ENCODE results near the gene ABCA4. TPM values are rescaled to one million over a fixed set of nuclear protein-coding genes. Genes with fewer than 3 reads are reported as not detected.
A peak's percentile ranks its signal among the peaks of the same experiment; 100 is the strongest.

The ABCA4 gene
- total RNA-seq, 1 donor from 2014 or later: 0.14 TPM

- no peak for TF ChIP-seq CTCF (conservative IDR thresholded peaks at IDR 0.05)
- no peaks in the 10 kb centered on the region for H3K27me3 Mint-ChIP-seq (ENCODE audit: low read depth)
- H3K4me3 Mint-ChIP-seq: no peak overlapping the region
- peaks cover 2% of the 10 kb centered on the region for H3K9me3 Mint-ChIP-seq
- H3K27ac Mint-ChIP-seq (ENCODE audit: unreplicated experiment): no peak overlapping the region
- no peaks in the 10 kb centered on the region for H3K36me3 Mint-ChIP-seq (ENCODE audit: low read depth)
- no peak for DNase-seq (ENCODE audit: low read depth, low spot score)
- H3K4me1 Mint-ChIP-seq: peaks cover 63% of the 10 kb centered on the region
Observed at GRCh38 chr1:94118013-94118412, 2.9 kb downstream of the ABCA4 start.

GRCh38 chr1:94117259-94117851 lies 3.6 kb downstream of the ABCA4 start:
- no peak for TF ChIP-seq CTCF (conservative IDR thresholded peaks at IDR 0.05)
- peaks cover 2% of the 10 kb centered on the region for H3K9me3 Mint-ChIP-seq
- peak overlapping the region; percentile 69 for H3K27ac Mint-ChIP-seq (ENCODE audit: unreplicated experiment)
- H3K4me3 Mint-ChIP-seq: no peak overlapping the region
- peaks cover 67% of the 10 kb centered on the region for H3K4me1 Mint-ChIP-seq
- no peak for DNase-seq (ENCODE audit: low read depth, low spot score)
- H3K27me3 Mint-ChIP-seq (ENCODE audit: low read depth): no peaks in the 10 kb centered on the region
- no peaks in the 10 kb centered on the region for H3K36me3 Mint-ChIP-seq (ENCODE audit: low read depth)

- DNase-seq (ENCODE audit: low read depth, low spot score): no peak
- peaks cover 2% of the 10 kb centered on the region for H3K9me3 Mint-ChIP-seq
- no peak overlapping the region for H3K27ac Mint-ChIP-seq (ENCODE audit: unreplicated experiment)
- H3K4me3 Mint-ChIP-seq: no peak overlapping the region
- no peaks in the 10 kb centered on the region for H3K36me3 Mint-ChIP-seq (ENCODE audit: low read depth)
- H3K4me1 Mint-ChIP-seq: peaks cover 63% of the 10 kb centered on the region
- TF ChIP-seq CTCF (conservative IDR thresholded peaks at IDR 0.05): no peak
- H3K27me3 Mint-ChIP-seq (ENCODE audit: low read depth): no peaks in the 10 kb centered on the region
Observed at GRCh38 chr1:94115900-94116436, 5.0 kb downstream of the ABCA4 start.

GRCh38 chr1:94115254-94115899 lies 5.6 kb downstream of the ABCA4 start:
- peak overlapping the region; percentile 13 for H3K27ac Mint-ChIP-seq (ENCODE audit: unreplicated experiment)
- no peaks in the 10 kb centered on the region for H3K36me3 Mint-ChIP-seq (ENCODE audit: low read depth)
- DNase-seq (ENCODE audit: low read depth, low spot score): no peak
- peaks cover 2% of the 10 kb centered on the region for H3K9me3 Mint-ChIP-seq
- H3K4me1 Mint-ChIP-seq: peaks cover 63% of the 10 kb centered on the region
- H3K27me3 Mint-ChIP-seq (ENCODE audit: low read depth): no peaks in the 10 kb centered on the region
- H3K4me3 Mint-ChIP-seq: no peak overlapping the region
- no peak for TF ChIP-seq CTCF (conservative IDR thresholded peaks at IDR 0.05)

GRCh38 chr1:94113589-94114226 lies 7.2 kb downstream of the ABCA4 start:
- peaks cover 51% of the 10 kb centered on the region for H3K4me1 Mint-ChIP-seq
- H3K9me3 Mint-ChIP-seq: peaks cover 2% of the 10 kb centered on the region
- DNase-seq (ENCODE audit: low read depth, low spot score): no peak
- H3K27ac Mint-ChIP-seq (ENCODE audit: unreplicated experiment): peak overlapping the region; percentile 72
- no peaks in the 10 kb centered on the region for H3K27me3 Mint-ChIP-seq (ENCODE audit: low read depth)
- no peak for TF ChIP-seq CTCF (conservative IDR thresholded peaks at IDR 0.05)
- peak overlapping the region; percentile 58 for H3K4me3 Mint-ChIP-seq
- H3K36me3 Mint-ChIP-seq (ENCODE audit: low read depth): no peaks in the 10 kb centered on the region
